GM20000 (cell line): ENCODE data around the gene CARD14.
"Not testable (repeated sequence)": the region's sequence is repeated elsewhere in the genome, so short reads cannot be mapped to it uniquely, and the experiment has no call there.

ENCODE experiments used
- DNase-seq: peaks from one replicate; pipeline ENCODE4 v3.0.0; 2012; ENCODE audit warnings: low spot score
- CTCF ChIP-seq: IDR thresholded peaks from 2 replicates; pipeline ENCODE4 v1.5.1; 2012; ENCODE audit warnings: mild to moderate bottlenecking, control low read depth; ENCODE audit errors: extremely low read depth, missing control alignments

The CARD14 gene

GRCh38 chr17:80152081-80152702 lies 17.6 kb upstream of the CARD14 start:
- no peak for TF ChIP-seq CTCF
- DNase-seq: no peak

- TF ChIP-seq CTCF: no peak
- no peak for DNase-seq
These were observed 16.8 kb upstream of the CARD14 start for GRCh38 chr17:80153004-80153403.

- DNase-seq: no peak
- TF ChIP-seq CTCF: no peak
These were observed 15.7 kb upstream of the CARD14 start for GRCh38 chr17:80154166-80154565.

- not testable (repeated sequence) for DNase-seq
These were observed 14.2 kb upstream of the CARD14 start for GRCh38 chr17:80155600-80155999.

GRCh38 chr17:80158846-80159245 lies 11.0 kb upstream of the CARD14 start:
- TF ChIP-seq CTCF: no peak
- DNase-seq: no peak

- DNase-seq: no peak
- TF ChIP-seq CTCF: no peak
These were observed 9.3 kb upstream of the CARD14 start for GRCh38 chr17:80160536-80160935.

- no peak for TF ChIP-seq CTCF
- DNase-seq: no peak
These were observed 6.5 kb upstream of the CARD14 start for GRCh38 chr17:80163336-80163735.

GRCh38 chr17:80164185-80164584 lies 5.6 kb upstream of the CARD14 start:
- TF ChIP-seq CTCF: no peak
- no peak for DNase-seq
